GM12872 (cell line): Measurements from ENCODE around the gene PTPRG.

Experiments used
- CTCF ChIP-seq: IDR thresholded peaks from 3 replicates; pipeline ENCODE4 v1.5.1; 2011; ENCODE audit warnings: low read depth, mild to moderate bottlenecking, low read length, moderate library complexity; ENCODE audit not compliant: insufficient read depth

The PTPRG gene

GRCh38 chr3:61625429-61625828, 64.1 kb downstream of the PTPRG start:
- TF ChIP-seq CTCF = no peak

- no peak for TF ChIP-seq CTCF
Measured at GRCh38 chr3:61626484-61626883, 65.1 kb downstream of the PTPRG start.

- TF ChIP-seq CTCF = no peak
Measured at GRCh38 chr3:61627768-61628185, 66.4 kb downstream of the PTPRG start.

- TF ChIP-seq CTCF = no peak
Measured at GRCh38 chr3:61628636-61629035, 67.3 kb downstream of the PTPRG start.

GRCh38 chr3:61629442-61629841, 68.1 kb downstream of the PTPRG start:
- TF ChIP-seq CTCF = no peak

- TF ChIP-seq CTCF = no peak
Measured at GRCh38 chr3:61631108-61631769, 69.9 kb downstream of the PTPRG start.

- TF ChIP-seq CTCF = no peak
Measured at GRCh38 chr3:61632568-61633175, 71.3 kb downstream of the PTPRG start.

- TF ChIP-seq CTCF = no peak
Measured at GRCh38 chr3:61634678-61635077, 73.3 kb downstream of the PTPRG start.
